ENCODE measurements around the gene TMEM81.

The TMEM81 gene

DNA sequence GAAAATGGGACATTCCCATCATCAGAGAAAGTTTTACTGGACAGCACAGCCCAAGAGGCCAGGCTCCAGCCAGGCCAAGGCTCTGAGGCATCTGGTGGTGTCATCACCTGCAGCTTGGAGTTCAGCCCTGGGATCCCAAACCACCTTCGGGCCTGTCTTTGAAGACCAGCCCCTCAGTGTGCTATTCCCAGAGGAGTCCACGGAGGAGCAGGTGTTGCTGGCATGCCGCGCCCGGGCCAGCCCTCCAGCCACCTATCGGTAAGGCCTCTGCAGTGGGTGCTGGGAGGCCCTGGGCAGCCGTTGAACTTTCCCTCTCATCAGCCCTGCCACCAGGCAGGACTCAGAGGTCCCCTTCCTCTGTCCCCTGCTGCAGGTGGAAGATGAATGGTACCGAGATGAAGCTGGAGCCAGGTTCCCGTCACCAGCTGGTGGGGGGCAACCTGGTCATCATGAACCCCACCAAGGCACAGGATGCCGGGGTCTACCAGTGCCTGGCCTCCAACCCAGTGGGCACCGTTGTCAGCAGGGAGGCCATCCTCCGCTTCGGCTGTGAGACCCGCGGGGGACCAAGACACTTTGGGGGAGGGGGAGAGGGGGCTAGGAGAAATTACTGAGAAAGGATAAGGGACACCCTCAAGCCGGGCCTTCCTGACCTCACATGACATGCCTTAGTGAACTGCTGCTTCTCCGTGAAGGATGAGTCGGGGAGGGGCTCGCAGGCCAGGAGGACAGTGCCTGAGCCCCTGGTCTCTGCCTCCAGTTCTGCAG lies 26.3 kb downstream of the TMEM81 start:
- no peak for DNase-seq

DNA sequence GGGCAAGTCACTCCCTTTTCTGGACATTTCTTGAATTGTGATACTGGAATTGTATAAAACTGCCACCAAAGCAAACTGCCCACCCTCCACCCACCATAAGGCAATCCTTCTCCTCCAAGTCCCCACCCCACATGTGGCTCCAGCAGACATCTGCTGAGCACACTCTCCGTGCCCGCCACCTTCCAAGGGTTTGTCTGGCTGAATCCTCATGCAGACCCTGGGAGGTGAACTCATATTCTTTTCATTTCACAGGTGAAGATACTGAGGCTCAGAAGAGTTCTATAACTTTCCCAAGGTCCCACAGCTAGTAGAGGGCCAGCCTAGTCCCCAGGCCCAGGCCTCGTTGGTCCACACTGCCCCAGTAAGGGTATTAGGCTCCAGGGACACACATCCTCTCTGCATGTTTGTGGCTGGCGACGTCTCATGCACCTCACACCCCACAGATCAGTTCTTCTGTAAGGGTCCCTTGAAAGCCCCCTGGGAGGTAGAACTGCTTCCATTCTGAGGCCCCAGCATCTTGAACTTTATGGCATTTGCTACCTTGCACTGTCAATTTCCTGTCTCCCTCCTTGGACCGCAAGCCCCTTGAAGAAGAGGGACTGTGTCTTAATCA lies 27.2 kb downstream of the TMEM81 start:
- DNase-seq, result no peak

DNA sequence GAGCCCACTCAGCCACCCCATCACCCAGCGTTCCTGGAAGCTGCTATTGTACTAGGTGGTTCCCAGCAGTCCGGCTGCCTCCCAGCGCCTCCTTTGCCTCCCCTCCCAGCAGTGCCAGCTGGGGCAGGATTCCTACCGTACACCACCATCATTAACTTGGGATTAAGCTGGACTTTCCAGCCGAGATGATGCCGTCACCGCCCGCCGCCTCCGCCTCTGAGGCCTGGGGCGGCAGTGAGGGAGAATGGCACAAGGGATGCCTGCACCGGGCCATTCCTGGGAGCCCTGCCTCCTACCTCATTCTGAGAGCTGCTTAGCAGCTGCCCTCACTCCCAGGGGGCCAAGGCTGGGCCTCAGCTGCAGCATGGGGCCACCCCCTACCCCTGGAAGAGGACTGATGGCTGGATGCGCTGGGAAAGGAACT lies 28.1 kb downstream of the TMEM81 start:
- no peak for DNase-seq

DNA sequence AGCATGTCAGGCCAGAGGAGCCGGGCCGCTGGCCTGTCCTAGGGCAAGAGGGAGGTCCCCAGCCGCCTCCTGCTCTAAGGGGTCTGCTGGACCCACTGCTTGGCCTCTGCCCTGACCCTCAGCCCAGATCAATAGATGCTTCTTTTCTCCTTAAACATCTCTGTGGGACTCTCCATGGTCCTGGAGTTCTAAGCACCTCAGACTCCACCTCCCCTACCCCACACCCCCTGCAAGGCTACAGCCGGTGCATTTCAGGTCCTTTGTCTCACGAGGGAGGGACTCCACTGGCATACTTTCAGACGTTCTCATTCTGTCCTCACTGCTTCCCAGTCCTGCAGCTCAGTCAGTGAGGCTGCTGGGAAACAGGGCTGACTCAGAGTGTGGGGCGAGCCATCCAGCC lies 30.2 kb downstream of the TMEM81 start:
- no peak for DNase-seq

GRCh38 chr1:205053296-205053695 lies 31.0 kb downstream of the TMEM81 start:
- no peak for DNase-seq

GRCh38 chr1:205052690-205053089 lies 31.6 kb downstream of the TMEM81 start:
- no peak for DNase-seq

- DNase-seq, result no peak
Measured at GRCh38 chr1:205049479-205049878, 34.8 kb downstream of the TMEM81 start.

DNA sequence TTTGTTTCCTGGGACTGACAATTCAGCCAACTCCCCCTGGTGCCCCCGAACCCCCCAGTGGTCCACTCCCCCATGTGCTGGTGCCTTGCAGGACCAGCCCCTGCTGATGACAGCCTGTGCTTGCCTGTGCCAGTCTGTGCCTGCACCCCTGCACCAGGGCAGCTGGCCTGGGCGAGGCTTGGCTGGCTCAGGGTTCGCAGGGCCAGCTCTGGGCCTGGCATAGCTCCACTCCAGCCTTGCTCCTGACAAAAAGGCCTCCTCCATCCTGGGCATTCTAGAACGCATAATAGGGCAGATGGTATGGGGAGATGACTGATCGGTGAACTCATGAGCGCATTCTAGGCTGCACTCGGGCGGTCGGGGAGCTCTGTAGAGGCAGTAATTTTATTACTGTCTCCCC lies 35.9 kb downstream of the TMEM81 start:
- no peak for DNase-seq

GRCh38 chr1:205047764-205048231 lies 36.5 kb downstream of the TMEM81 start:
- no peak for DNase-seq

DNA sequence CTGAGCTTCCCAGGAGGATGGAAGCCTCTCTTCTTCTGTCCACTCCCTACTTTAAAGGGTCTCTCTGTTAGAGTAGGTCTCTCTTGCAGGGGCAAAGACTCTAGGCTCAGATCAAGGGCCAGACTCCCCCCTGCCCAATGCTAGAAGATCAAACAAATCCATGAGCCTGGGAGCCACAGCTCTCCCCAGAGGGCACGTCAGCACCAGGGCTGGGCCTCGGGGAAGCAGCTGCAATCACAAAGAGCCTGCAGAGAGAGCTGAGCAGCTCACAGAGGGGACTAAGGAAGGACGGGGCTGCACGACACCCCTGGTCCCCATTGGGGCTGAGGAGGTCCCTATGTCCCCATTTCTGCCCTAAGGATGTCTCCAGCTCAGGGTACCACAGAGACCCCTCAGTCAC lies 37.4 kb downstream of the TMEM81 start:
- no peak for DNase-seq

DNA sequence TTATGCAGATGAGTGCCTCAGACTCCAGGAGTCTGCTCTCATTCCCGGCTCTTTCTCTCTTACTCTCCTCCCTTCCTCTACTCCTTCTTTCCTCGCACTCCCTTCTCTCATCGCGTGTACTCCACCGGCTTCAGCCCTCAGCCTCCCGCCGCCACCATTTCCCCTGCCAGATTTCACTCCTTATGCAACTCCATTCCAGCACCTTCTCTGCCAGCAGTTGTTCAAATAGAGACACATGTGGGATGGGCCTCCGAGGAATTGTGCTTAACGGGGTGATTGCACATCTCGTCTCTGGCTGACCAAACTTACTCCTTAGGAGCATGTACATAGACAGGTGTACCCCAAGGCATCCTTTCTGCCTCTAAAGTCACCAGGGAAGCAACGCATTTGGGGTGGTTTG lies 39.1 kb downstream of the TMEM81 start:
- DNase-seq, result no peak

DNA sequence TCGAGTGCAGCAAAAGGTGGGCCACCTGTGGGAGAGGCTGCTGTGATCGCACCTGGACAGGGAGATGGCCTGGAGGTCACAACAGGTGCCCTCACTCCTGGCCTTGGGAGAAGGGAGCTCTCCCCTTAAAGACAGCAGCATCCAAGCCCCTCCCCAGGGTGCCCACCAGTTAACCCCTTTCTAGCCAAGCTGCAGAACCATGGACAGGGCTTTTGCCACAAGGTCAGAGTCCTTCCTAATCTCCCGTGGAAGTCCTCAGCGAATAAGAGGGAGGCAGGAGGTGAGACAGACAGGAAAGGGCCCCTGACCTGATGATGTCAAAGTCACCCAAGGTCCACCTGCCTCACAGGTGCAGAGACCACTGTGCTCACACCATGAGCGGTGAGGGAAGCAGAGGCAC lies 39.5 kb downstream of the TMEM81 start:
- no peak for DNase-seq

DNA sequence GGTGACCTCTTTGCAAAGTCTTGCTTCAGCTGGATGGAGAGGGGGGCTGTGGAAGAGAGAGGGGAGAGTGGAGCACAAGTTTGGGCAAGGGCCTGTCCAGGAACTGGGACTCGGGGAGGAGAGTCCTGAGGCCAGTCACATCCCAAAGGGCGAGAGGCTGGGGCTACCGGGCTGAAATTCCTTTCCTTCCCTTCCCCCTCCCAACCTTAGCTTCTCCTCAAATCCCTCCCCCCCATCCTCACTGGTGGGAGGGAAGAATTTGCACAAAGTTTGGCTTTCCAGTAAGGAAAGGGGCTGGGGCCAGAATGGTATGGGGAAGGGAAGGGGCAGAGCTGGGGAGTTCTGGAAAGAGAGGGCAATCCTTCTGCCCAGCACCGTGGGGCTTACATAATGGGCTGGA lies 40.4 kb downstream of the TMEM81 start:
- no peak for DNase-seq

- no peak for DNase-seq
Measured at GRCh38 chr1:205042911-205043806, 41.1 kb downstream of the TMEM81 start, which contains the start of gene CNTN2. CNTN2 (plus strand) TSS chr1:205043212; CDS start chr1:205053186, 9,974 bp downstream.

DNA sequence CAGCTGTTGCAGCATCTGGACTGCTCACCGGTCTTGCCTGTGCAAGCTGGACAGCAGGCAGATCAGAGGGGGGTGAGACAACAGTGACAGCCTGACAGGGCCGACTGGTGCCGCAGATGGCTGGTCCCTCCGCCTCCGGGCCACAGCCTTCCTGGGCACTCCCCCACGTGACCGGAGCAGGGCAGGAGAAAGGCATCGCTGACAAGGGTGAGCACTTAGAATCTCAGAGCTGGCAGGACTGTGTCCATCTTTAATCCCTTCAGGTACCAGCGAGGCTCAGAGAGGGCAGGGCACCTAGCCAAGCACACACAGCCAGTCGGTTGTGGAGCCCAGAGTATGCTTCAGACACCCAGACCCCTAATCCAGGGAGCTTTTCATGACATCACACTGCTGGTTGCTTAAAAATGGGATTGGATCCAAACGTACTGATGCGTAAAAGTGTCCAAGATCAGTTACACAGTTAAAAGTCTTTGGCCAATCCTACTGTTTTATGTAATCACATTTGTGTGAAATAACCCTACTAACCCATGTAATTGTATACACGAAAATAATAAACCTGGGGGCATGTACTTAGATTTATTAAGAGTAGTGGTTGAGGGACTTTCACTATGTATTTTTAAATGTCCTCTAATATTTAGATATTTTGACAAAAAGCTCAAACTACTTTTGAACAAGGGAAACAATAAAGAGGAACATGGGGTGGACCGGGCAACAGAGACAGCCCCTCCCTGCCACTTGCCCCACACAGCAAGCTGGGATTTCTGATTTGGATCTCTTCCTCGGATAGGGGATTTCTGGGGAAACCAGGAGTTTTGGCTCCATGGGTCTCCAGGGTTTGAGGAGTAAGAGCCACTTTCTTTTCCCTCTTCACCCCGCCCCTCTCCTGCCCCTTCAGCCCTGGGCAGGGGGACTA lies 42.0 kb downstream of the TMEM81 start:
- no peak for DNase-seq

DNA sequence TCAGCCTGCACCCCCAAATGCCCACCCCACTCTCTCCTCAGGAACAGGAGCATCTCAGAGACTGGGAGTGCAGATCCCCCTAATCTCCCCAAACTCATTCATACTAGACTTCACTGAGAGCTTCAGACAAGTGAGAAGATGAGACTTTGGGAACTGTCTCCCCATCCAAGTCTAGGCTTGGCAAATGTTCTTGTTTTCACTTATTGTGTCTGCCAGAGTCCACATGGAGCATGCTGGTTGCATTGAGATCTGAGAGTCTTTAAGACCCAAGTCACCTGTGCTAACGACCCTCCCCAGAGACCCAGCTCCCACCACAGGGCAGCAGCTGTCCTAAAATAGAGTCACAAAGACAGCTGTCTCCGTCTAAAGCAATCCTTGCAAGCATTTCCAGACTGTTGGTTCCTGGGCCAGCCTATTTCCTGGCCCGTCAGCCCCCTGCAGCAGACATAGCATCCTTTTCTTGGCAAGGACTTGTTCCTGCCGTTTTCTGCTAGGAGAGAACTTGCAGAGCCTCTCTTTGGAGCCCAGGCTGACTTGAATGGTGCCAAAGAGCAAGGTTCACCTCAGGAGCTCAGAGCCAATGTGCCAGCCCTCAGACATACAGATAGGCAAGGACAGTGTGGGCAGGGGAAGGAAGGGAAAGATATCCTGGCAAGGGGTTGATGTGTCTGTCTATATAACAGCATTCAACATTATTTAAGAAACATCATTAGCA lies 43.1 kb downstream of the TMEM81 start:
- DNase-seq, result no peak

DNA sequence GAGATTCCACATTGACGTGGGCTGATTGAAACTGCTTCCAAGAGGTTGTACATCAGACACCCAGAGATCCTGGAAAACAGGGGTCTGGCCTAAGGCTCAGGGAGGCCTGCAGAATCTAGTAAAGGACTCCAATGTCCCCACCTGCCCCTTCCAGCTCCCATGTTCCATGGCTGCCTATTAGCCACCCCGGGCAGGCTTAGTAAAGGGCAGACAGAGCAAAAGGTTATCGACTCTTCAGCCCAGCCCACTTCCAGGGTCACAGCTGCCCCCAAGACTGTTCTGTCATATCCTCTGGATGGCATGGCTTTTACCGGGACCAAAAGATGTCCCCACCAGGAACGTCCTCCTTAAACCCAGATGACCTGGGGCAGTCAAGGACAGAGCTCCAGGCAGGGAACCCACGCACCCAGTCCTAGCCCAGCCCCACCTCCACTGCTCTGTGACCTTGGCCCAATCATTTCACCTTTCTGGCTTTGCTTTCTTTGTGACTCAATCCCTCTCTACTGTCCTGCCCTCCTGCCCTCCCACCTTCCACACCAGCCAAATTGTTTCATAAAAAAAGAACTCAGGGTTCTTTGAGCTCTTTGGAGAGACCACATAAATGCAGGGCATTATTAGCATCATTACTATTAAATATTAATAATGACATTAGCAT lies 46.0 kb downstream of the TMEM81 start:
- DNase-seq, result no peak

DNA sequence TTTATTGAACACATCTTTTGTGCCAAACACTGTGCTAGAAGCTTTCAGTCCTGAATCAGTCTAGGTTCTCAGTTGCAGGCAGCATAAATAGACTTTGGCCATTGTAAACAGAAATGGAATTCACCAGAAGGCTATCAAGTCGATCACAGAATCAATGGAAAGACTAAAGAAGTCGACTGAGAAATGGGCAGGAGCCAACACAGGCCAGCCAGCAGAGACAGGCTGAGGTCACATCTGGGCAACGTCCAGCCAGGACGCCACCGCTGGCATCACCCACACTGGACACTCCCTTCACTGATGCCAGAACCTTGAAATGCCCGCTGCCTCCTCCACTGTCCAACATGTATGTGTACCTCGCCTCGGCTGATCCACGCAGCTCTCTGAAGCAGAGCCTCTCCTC lies 46.7 kb downstream of the TMEM81 start:
- DNase-seq, result no peak

Measured in fibroblast of skin of right biceps (primary cell).